ENCODE data around the gene MSI1.
A peak's percentile ranks its signal among the peaks of the same experiment; 100 is the strongest.

Gene MSI1

DNA sequence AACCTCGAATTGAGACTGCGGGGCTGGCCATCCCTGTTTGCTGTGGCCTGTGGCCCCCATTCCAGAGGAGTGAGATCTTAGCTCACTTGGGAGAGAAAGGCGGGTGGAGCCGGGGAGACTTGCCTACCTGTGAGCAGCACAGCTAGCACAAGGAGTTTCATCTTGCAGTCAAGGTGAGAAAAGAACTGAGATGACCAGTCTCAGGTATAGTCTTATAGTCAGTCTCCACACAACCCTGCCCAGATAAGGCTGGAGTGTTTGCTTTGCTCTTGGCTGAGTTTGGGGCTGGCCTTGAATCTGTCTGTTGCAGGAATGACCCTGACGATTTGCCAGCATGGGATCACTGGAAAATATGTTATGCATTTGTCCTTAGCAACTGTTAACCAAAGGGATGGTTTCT is 41.4 kb downstream of the MSI1 start, which contains the start of gene PLA2G1B:
Gene PLA2G1B (minus strand): TSS at position 187 of the 400 bp plus-strand sequence. CDS start 26 bp downstream, at position 161.
- H3K4me3 ChIP-seq (ENCODE audit: low read length) = no peak within 1 kb of the TSS
- TF ChIP-seq, protein P1, sequence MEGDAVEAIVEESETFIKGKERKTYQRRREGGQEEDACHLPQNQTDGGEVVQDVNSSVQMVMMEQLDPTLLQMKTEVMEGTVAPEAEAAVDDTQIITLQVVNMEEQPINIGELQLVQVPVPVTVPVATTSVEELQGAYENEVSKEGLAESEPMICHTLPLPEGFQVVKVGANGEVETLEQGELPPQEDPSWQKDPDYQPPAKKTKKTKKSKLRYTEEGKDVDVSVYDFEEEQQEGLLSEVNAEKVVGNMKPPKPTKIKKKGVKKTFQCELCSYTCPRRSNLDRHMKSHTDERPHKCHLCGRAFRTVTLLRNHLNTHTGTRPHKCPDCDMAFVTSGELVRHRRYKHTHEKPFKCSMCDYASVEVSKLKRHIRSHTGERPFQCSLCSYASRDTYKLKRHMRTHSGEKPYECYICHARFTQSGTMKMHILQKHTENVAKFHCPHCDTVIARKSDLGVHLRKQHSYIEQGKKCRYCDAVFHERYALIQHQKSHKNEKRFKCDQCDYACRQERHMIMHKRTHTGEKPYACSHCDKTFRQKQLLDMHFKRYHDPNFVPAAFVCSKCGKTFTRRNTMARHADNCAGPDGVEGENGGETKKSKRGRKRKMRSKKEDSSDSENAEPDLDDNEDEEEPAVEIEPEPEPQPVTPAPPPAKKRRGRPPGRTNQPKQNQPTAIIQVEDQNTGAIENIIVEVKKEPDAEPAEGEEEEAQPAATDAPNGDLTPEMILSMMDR (IDR thresholded peaks at IDR 0.05; ENCODE audit: insufficient read depth, low read depth, low read length, missing control alignments) = no peak
- DNase-seq (ENCODE audit: low read depth) = no peak

DNA sequence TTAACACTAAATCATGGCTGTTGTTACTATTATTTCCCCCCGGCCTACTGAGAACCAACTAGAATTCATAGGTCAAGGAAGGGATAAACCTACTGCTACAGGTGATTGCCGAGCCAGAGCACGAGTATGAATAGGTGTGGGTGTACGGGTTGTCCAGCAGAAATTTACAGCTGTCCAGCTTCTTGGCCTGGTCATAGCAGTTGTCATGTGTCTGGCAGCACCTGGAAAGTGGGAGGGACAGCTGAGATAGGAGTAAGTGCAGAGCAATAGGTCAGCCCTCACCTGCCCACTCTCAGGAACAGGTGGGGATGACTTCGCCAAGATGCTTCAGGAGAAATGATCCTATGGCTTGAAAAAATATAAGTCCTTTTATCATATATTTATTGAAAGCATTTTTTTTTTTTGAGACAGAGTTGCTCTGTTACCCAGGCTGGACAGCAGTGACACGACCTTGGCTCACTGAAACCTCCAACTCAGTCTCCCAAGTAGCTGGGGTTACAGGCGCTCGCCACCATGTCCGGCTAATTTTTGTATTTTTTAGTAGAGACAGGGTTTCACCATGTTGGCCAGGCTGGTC is 44.0 kb downstream of the MSI1 start:
- H3K4me3 ChIP-seq (ENCODE audit: low read length) = no peak overlapping the region
- TF ChIP-seq, protein P1 (IDR thresholded peaks at IDR 0.05; ENCODE audit: insufficient read depth, low read depth, low read length, missing control alignments) = no peak
- no peak for DNase-seq (ENCODE audit: low read depth)

DNA sequence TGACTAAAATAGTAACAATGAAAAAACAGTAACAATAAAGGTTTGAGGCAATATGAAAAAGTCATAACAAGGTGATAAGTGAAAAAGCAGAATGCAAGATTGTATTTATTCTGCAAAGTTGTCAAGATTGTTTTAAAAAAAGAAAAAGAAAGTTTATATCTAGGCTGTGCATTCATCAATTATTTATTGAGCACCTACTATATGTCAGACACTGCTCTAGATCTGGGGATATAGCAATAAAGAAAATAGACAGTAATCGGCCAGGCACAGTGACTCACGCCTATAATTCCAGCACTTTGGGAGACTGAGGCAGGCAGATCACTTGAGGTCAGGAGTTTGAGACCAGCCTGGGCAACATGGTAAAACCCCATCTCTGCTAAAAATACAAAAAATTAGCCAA is 45.2 kb downstream of the MSI1 start:
- TF ChIP-seq, protein P1 (IDR thresholded peaks at IDR 0.05; ENCODE audit: insufficient read depth, low read depth, low read length, missing control alignments) = no peak
- DNase-seq (ENCODE audit: low read depth) = no peak
- no peak overlapping the region for H3K4me3 ChIP-seq (ENCODE audit: low read length)

DNA sequence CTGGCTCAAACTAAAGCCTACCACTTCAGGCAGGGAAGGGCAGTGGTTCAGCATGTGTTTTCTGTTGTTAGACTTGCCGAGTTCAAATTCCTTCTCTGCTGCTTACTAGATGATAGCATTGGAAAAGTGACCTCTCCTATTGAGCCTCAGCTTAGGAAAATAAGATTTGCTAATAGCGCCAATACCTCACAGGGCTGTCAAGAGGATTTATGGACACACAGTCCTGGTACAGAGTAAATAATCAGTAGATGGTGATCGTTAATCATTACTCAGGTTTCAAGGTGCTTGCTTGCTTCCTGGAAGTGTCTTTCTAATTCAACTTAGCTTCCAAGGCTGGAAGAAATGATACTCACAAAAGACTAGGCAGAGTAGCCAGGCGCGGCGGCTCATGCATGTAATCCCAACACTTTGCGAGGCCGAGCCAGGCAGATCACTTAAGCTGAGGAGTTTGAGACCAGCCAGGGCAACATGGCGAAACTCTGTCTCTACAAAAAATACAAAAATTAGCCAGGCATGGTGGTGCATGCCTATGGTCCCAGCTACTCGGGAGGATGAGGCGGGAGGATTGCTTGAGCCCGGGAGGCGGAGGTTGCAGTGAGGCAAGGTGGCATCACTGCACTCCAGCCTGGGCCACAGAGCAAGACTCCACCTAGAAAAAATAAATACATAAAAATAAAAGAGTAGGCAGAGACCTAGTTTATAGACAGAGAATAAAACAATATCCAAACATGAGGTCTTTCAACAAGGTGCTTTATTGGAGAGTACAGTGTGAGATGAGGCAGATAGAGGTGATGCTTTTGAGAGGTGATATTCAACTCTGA is 47.4 kb downstream of the MSI1 start:
- TF ChIP-seq, protein P1 (IDR thresholded peaks at IDR 0.05; ENCODE audit: insufficient read depth, low read depth, low read length, missing control alignments) = no peak
- H3K4me3 ChIP-seq (ENCODE audit: low read length) = no peak overlapping the region
- no peak for DNase-seq (ENCODE audit: low read depth)

DNA sequence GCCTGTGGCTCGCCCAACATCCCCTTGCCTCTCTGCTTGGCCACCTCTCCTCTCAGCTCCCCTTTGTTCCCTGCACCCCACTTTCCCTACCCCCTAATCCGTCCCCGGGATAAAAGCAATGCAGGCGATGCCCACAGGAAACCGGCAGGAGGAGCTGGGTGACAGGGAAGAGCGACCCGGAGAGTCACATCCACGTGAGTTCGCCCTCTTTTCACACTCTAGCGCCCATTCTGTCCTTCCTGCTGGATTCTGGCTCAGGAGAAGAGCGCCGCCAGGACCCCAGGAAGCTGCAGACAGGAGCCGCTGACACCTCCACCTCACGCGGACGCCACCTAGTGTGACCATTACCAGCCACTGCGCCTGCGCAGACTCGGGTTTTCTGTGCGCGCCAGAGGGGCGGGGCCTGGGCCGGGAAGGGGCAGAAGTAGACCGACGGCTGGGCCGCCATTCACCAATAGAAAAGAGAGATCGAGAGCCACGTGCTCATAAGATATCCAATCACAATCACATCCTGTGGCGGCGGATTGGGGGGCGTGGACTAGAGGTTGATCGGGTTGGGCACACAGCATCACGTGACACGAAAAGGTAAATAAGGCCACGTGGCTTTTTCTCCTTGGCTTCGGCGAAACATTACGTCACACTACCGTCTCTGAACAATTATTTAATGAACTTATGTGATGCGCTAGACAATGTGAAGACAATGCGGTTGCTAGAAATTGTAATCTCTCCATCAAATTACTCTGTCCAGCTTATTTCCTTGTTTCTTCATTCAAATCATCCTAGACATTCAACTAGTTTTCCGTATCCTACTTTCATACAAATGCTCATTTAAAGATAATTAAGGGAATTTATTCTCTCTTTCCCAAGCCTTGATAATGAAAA is 51.5 kb downstream of the MSI1 start:
- peak overlapping the region; percentile 62 for H3K4me3 ChIP-seq (ENCODE audit: low read length)
- TF ChIP-seq, protein P1 (IDR thresholded peaks at IDR 0.05; ENCODE audit: insufficient read depth, low read depth, low read length, missing control alignments) = peak; percentile 76
- DNase-seq (ENCODE audit: low read depth) = peak; percentile 100

DNA sequence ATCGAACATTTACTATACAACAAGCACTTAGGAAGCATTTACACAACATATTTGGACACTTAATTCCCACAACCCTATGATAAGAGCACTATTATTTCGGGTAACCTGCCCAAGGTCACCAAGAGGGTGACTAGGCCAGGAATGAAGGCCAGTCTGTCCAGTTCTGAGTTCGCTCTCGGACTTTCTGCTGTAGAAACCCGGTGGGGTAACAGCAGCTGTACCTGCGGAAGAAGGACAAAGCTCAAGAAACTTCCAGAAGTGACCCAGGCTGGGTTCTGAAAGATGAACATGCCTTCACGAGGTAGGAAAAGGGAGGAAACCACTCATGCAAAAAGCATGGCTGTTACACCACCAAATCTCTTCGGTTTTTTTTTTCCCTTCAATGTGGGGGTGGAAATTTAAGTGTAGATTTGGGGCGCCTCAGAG is 52.2 kb downstream of the MSI1 start:
- TF ChIP-seq, protein P1 (IDR thresholded peaks at IDR 0.05; ENCODE audit: insufficient read depth, low read depth, low read length, missing control alignments) = no peak
- DNase-seq (ENCODE audit: low read depth) = peak; percentile 34
- H3K4me3 ChIP-seq (ENCODE audit: low read length) = peak overlapping the region; percentile 62
